HUES6 (cell line): Measurements from ENCODE around the gene SLC1A1.

Source experiments
- H3K27ac ChIP-seq: 2 replicates; pipeline ENCODE4 v1.7.0; 2013; ENCODE audit warnings: low read depth, mild to moderate bottlenecking, low read length, inconsistent platforms
- H3K27me3 ChIP-seq: 2 replicates; pipeline ENCODE4 v1.6.1; 2013; ENCODE audit warnings: low read length; ENCODE audit not compliant: control insufficient read depth, insufficient read depth
- H3K36me3 ChIP-seq: 2 replicates; pipeline ENCODE4 v1.6.1; 2013; ENCODE audit warnings: low read length; ENCODE audit not compliant: control insufficient read depth, insufficient read depth
- H3K4me1 ChIP-seq: 2 replicates; pipeline ENCODE4 v1.6.1; 2013; ENCODE audit warnings: low read length; ENCODE audit not compliant: control insufficient read depth, insufficient read depth
- H3K4me3 ChIP-seq: 2 replicates; pipeline ENCODE4 v1.5.1; 2013; ENCODE audit warnings: low read depth, low read length
- H3K9ac ChIP-seq: one replicate; pipeline ENCODE4 v1.6.1; 2013; ENCODE audit warnings: mild to moderate bottlenecking, low read length
- H3K9me3 ChIP-seq: 2 replicates; pipeline ENCODE4 v1.6.1; 2013; ENCODE audit warnings: low read depth, low read length; ENCODE audit not compliant: control insufficient read depth, insufficient read depth

Gene SLC1A1

DNA sequence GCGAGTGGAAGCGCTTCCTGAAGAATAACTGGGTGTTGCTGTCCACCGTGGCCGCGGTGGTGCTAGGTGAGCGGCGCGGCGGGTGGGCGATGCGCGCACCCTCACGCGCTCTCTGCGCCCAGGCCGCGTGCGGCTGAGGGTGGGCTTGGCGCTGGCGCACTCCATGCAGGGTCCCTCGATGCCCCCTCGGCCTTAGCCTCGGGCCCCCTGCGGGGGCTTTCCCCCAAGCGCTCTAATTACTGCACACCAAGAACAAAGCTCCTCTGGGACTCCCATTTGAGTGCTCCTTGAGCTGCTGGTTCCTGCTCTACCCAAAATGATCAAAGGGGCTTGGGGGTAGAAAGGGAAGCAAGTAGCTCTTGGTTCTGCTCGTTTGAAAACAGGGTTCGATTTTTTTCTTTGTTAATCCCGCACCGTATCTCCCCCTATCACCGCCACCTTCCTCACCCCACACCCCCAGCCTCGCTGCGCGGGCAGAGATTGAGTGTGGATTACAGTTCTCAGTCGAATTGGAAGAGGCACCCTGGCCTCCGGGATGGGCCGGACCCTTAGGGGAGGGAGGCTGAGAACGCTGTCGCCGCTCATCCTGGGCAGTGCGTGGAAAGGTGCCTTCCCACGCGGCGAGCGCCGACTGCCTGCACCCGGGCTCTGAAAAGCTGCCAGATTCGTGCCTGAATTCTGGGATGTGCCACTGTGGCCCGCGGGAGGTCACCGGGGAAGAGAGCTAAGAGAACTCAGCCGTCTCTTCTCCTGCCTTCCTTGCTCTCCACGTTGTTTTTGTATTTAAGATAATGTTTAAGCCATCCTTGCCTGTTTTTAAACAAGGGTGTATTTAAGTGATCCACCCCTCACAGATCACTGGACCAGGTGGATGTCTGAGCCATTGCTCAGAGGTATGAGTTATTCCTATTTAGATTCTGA lies 697 bp downstream of the SLC1A1 start:
- H3K9ac ChIP-seq, result peak overlapping the region; percentile 47
- H3K9me3 ChIP-seq, result no peaks in the 10 kb centered on the region
- H3K36me3 ChIP-seq, result no peaks in the 10 kb centered on the region
- H3K27ac ChIP-seq, result no peak overlapping the region
- H3K4me3 ChIP-seq, result peak overlapping the region; percentile 89
- peaks cover 39% of the 10 kb centered on the region for H3K27me3 ChIP-seq
- H3K4me1 ChIP-seq, result 0 out of 2 replicates have a peak, but pooled peaks cover 9% of the 10 kb centered on the region

DNA sequence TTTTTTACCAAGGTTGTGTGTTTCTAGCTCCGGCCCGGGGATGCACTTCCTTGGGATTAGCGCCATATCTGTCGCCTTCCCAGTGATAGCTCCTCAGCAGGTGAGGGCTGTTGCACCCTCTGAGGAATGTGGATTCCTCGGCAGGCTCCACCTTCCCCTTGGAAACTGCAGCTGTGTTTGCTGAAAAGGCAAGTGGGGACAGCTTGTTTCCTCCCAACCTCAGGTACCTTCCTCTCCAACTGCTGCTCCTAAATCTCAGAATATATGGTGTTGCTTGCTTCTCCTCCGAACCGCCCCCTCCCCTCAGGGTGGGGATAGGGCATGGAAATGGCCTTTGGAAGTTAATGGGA lies 1.3 kb downstream of the SLC1A1 start:
- 0 out of 2 replicates have a peak, but pooled peaks cover 6% of the 10 kb centered on the region for H3K4me1 ChIP-seq
- peaks cover 39% of the 10 kb centered on the region for H3K27me3 ChIP-seq
- H3K27ac ChIP-seq, result no peak overlapping the region
- no peaks in the 10 kb centered on the region for H3K36me3 ChIP-seq
- peak overlapping the region; percentile 89 for H3K4me3 ChIP-seq
- H3K9me3 ChIP-seq, result no peaks in the 10 kb centered on the region
- peak overlapping the region; percentile 47 for H3K9ac ChIP-seq

DNA sequence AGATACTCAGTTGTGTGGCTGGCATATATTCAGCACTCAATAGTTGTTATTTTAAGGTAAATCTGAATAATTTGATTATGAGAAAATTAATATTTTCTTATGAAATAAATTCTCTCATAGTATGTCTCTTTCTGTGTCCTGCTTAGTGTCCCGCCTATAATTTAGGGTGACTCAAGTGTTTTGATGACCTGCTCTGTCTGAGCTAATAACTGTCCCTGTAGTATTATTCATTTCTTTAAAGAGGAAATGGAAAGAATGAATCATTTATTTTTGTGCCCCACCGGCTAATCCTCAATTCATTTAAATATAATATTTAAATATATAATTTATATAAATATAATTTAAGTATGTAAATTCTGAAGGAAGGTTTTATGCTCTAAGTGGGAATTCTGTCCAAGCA lies 4.1 kb downstream of the SLC1A1 start:
- no peaks in the 10 kb centered on the region for H3K9me3 ChIP-seq
- H3K9ac ChIP-seq, result no peak overlapping the region
- no peaks in the 10 kb centered on the region for H3K36me3 ChIP-seq
- no peak overlapping the region for H3K27ac ChIP-seq
- H3K4me1 ChIP-seq, result 0 out of 2 replicates have a peak, but pooled peaks cover 6% of the 10 kb centered on the region
- H3K4me3 ChIP-seq, result no peak overlapping the region
- H3K27me3 ChIP-seq, result peaks cover 28% of the 10 kb centered on the region

DNA sequence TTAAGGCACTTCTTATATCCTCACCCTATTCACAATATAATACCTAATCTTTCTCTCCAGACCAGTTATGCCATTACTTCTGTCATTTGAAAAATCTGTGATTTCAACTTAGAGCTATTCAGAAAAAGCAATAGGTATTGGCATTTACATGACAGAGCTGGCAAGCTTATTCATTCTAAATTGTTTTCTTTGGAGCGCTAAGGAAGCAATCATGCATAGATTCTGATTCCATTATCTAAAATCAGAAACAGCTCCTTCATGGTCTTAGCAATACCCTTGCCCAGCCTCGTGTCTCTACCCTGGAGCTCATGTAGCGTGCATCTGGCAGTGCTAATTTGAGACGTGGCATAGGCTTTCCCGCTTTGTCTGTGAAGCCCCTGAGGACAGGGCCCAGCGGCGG lies 4.5 kb downstream of the SLC1A1 start:
- H3K27me3 ChIP-seq, result peaks cover 24% of the 10 kb centered on the region
- H3K27ac ChIP-seq, result no peak overlapping the region
- H3K4me3 ChIP-seq, result no peak overlapping the region
- H3K9me3 ChIP-seq, result no peaks in the 10 kb centered on the region
- H3K9ac ChIP-seq, result no peak overlapping the region
- no peaks in the 10 kb centered on the region for H3K36me3 ChIP-seq
- 0 out of 2 replicates have a peak, but pooled peaks cover 6% of the 10 kb centered on the region for H3K4me1 ChIP-seq

DNA sequence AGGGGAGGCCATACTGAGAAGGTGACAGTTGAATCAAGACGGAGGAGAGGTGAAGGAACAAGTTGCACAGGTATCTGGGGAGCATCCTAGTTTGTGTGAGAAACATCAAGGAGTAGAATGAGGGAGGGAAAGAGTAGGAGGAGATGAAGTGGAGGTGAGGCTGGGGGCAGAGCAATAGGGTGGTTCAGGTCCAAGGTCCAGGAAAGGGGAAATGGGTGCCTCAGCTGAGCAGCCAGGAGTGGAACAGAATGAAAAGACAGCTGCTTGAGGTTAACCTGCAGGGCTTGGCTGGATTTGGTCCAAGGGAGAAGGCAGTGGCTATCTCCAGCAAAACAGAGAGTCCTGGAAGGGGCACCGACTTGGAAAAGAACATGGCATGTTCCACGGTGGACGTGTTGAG lies 5.3 kb downstream of the SLC1A1 start:
- no peaks in the 10 kb centered on the region for H3K9me3 ChIP-seq
- H3K36me3 ChIP-seq, result no peaks in the 10 kb centered on the region
- no peak overlapping the region for H3K27ac ChIP-seq
- H3K27me3 ChIP-seq, result peaks cover 16% of the 10 kb centered on the region
- peaks cover 6% of the 10 kb centered on the region; the same call in 1 of the 2 replicates for H3K4me1 ChIP-seq
- H3K9ac ChIP-seq, result no peak overlapping the region
- no peak overlapping the region for H3K4me3 ChIP-seq

DNA sequence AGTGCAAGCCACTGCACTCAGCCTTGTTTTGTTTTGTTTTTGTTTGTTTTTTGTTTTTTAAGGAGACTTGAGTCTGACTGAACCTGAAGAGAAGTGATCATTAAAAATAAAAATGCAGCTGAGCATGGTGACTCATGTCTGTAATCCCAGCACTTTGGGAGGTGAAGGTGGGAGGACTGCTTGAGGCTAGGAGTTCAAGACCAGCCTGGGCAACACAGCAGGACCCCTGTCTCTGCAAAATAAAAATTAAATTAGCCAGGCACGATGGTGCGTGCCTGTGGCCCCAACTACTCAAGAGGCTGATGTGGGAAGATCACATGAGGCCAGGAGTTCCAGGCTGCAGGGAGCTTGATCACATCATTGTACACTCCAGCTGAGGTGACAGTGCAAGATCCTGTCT lies 6.2 kb downstream of the SLC1A1 start:
- Histone ChIP-seq H3K9ac (no peak overlapping the region), H3K4me3 (no peak overlapping the region), H3K36me3 (no peaks in the 10 kb centered on the region), H3K27me3 (peaks cover 7% of the 10 kb centered on the region; the same call in 1 of the 2 replicates), H3K27ac (no peak overlapping the region), H3K9me3 (no peaks in the 10 kb centered on the region), H3K4me1 (peaks cover 6% of the 10 kb centered on the region; the same call in 1 of the 2 replicates)

DNA sequence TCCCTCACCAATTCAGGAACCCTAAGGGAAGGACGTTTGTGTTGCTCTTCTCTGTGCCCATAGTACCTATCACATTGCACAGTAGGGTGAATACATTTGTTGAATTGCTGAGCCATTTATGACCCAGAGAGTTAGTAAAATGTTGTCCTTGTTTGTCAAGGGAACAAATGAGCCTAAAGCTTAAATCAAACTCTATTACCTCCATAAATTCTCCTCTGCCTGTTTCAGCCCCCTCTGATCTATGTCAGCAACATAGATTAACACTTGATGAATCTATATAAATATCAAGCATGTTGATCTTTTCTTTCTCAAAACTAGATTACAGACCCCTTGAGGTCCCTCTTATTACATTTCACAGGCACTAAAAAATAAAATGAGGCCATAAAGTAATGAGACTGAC lies 7.1 kb downstream of the SLC1A1 start:
- Histone ChIP-seq H3K4me3 (no peak overlapping the region), H3K36me3 (no peaks in the 10 kb centered on the region), H3K9ac (no peak overlapping the region), H3K9me3 (no peaks in the 10 kb centered on the region), H3K27me3 (no peaks in the 10 kb centered on the region), H3K4me1 (no peaks in the 10 kb centered on the region; the same call in 1 of the 2 replicates), H3K27ac (no peak overlapping the region)

DNA sequence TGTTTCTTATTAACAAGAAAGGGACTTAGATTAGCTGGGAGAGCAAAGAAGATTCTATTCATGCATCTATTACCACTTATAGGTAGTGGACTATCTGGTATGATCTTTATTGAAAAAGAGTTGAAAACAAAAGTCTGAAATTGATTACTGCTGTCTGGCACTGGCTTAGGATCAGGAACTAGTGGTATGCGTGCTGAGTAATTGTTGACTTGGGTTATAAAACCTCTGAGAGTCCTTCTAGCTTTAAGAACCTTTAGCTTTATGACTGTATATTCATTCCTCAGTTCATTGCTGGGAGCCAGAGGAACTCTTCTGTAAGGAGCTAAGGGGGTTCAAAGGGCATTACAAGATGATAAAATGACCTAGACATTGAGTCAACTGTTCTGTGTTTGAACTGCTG lies 7.6 kb downstream of the SLC1A1 start:
- Histone ChIP-seq H3K4me3 (no peak overlapping the region), H3K4me1 (no peaks in the 10 kb centered on the region; the same call in 1 of the 2 replicates), H3K27me3 (no peaks in the 10 kb centered on the region), H3K36me3 (no peaks in the 10 kb centered on the region), H3K27ac (no peak overlapping the region), H3K9me3 (no peaks in the 10 kb centered on the region), H3K9ac (no peak overlapping the region)

DNA sequence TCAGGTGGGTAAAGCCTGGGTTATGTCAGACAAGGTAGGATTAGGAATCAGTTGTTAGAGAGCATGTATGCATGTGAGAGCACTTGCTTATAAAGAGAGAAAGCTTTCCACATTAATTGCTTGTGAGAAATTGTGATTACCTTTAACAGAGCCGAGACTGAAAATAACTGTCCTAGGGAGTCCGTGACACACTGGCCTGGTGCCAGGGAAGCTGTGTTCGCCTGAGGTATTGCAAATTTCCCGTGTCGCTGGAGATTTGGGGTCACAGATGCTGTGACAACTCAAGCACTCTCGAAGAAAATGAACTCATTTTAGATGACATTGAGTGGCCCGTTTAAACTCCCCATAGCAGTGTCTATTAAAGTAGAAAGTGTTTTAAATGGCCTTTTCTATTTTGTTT lies 9.6 kb downstream of the SLC1A1 start:
- H3K9ac ChIP-seq, result no peak overlapping the region
- H3K9me3 ChIP-seq, result no peaks in the 10 kb centered on the region
- H3K4me3 ChIP-seq, result no peak overlapping the region
- H3K4me1 ChIP-seq, result no peaks in the 10 kb centered on the region; the same call in 1 of the 2 replicates
- no peak overlapping the region for H3K27ac ChIP-seq
- no peaks in the 10 kb centered on the region for H3K27me3 ChIP-seq
- H3K36me3 ChIP-seq, result no peaks in the 10 kb centered on the region

DNA sequence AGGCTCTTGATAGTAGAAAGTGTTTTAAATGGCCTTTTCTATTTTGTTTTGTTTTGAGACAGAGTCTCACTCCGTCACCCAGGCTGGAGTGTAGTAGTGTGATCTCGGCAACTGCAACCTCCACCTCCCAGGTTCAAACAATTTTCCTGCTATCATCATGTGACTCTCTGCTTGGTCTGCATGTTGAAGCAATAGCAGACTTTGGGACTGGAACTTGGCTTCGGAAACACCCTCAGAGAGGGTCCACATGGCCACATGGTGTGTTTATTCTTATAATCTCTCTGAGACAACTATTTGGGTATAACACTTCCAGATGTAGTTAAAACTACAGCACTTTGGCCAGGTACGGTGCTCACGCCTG lies 10.9 kb downstream of the SLC1A1 start:
- H3K9me3 ChIP-seq, result no peaks in the 10 kb centered on the region
- no peak overlapping the region for H3K4me3 ChIP-seq
- no peaks in the 10 kb centered on the region for H3K36me3 ChIP-seq
- H3K9ac ChIP-seq, result no peak overlapping the region
- no peaks in the 10 kb centered on the region for H3K27me3 ChIP-seq
- H3K4me1 ChIP-seq, result no peaks in the 10 kb centered on the region; the same call in 1 of the 2 replicates
- H3K27ac ChIP-seq, result no peak overlapping the region

DNA sequence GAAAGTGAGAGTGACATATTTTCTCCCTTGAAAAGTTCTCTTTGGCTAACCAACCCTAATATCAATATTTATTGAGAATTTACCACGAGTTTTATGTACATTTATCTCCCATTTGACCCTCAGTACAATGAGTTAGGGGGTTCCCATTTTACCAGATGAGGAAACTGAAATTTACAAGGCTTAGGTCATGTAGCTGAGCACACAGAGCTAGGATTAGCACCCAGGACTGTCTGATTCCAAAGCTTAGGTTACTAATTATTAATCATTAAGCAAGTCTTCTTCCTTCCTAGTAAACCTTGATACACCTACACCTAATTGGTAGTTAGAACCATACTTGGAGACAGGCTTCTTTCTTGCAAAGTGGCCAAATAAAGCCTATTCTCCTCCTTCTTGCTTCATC lies 12.2 kb downstream of the SLC1A1 start:
- Histone ChIP-seq H3K4me3 (no peak overlapping the region), H3K27me3 (no peaks in the 10 kb centered on the region), H3K9me3 (no peaks in the 10 kb centered on the region), H3K9ac (no peak overlapping the region), H3K4me1 (no peaks in the 10 kb centered on the region; the same call in 1 of the 2 replicates), H3K36me3 (no peaks in the 10 kb centered on the region), H3K27ac (no peak overlapping the region)
